ENCODE results near the gene DUSP7. TPM values are rescaled to one million over a fixed set of nuclear protein-coding genes. Genes with fewer than 3 reads are reported as not detected.

DUSP7 gene
- total and polyA plus RNA-seq, 9 of the 15 experiments (the other 6 are each of a cell fraction or from before 2014, with no cell fraction given), result 0.45 to 15.8 (median 8.2) TPM

DNA sequence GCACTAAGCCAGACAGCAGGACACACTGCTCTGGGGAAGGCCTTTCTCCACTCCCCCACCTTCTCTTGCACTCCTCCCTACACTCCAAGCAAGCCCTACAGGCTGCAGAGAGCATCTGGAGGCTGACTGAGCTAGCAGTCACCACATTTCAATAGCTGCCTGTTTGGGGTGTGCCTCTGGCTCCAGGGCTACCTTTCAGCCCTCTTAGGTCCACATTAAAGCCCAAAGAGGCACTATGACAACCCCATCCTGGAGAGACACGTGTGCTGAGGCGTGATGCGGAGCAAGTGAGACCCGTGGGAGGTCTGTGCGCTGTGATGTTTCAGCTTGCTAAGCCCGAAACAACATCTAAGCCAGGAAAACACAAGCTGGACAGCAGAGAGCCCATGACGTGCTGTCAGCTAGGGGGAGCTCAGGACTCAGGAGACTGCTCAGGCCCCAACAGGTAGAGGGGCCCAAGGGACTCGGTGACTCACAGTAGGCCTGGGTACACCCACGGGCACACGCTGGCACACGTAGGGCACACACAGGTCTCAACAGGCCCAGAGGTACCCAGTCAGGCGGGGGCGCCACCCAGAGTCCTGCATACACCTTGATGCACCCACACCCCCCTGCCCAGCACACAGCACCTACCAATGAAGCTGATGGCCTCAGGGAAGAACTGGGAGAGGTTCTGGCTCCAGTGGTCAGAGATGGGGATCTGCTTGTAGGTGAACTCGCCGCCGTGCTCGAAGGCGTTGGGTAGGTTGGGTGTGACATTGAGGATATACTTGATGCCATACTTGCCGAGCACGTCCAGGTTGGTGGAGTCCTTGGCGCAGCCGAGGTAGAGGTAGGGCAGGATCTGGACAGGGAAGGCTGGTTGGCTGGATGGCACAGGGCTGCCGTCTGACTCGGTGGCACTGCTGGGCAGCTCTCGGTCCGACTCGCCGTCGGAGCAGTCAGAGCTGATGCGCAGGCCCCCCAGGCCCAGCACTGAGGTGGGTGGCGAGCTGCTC, 2.8 kb downstream of the DUSP7 start (continued):
- TF ChIP-seq, protein P1, sequence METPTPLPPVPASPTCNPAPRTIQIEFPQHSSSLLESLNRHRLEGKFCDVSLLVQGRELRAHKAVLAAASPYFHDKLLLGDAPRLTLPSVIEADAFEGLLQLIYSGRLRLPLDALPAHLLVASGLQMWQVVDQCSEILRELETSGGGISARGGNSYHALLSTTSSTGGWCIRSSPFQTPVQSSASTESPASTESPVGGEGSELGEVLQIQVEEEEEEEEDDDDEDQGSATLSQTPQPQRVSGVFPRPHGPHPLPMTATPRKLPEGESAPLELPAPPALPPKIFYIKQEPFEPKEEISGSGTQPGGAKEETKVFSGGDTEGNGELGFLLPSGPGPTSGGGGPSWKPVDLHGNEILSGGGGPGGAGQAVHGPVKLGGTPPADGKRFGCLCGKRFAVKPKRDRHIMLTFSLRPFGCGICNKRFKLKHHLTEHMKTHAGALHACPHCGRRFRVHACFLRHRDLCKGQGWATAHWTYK (CRISPR knock-in tag; IDR thresholded peaks at IDR 0.05), result no peak
- peak in 1 of 2 experiments; percentile 62; a peak in 3 of 4 replicates for TF ChIP-seq RAD21 (CRISPR knock-in tag; conservative IDR thresholded peaks at IDR 0.05 in 1 of 2, IDR thresholded peaks at IDR 0.05 in 1 of 2)
- no peak for TF ChIP-seq CHCHD3 (CRISPR knock-in tag; IDR thresholded peaks at IDR 0.05)
- no peak for TF ChIP-seq ILF3 (IDR thresholded peaks at IDR 0.05; ENCODE audit: borderline replicate concordance)
- 0 out of 4 replicates have a peak, but pooled peaks of 1 of the 2 experiments have one; percentile 27 for TF ChIP-seq FOXA3 (CRISPR knock-in tag; conservative IDR thresholded peaks at IDR 0.05 in 1 of 2, IDR thresholded peaks at IDR 0.05 in 1 of 2)
- no peak for TF ChIP-seq ZNF707 (CRISPR knock-in tag; conservative IDR thresholded peaks at IDR 0.05)
- TF ChIP-seq RB1 (IDR thresholded peaks at IDR 0.05; ENCODE audit: low read depth), result no peak
- TF ChIP-seq PHF20 (IDR thresholded peaks at IDR 0.05; ENCODE audit: partially characterized antibody), result no peak
- TF ChIP-seq GTF2F1 (IDR thresholded peaks at IDR 0.05; ENCODE audit: low read depth, low read length), result no peak
- TF ChIP-seq, protein P2, sequence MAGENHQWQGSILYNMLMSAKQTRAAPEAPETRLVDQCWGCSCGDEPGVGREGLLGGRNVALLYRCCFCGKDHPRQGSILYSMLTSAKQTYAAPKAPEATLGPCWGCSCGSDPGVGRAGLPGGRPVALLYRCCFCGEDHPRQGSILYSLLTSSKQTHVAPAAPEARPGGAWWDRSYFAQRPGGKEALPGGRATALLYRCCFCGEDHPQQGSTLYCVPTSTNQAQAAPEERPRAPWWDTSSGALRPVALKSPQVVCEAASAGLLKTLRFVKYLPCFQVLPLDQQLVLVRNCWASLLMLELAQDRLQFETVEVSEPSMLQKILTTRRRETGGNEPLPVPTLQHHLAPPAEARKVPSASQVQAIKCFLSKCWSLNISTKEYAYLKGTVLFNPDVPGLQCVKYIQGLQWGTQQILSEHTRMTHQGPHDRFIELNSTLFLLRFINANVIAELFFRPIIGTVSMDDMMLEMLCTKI (IDR thresholded peaks at IDR 0.05; ENCODE audit: partially characterized antibody), result no peak
- TF ChIP-seq RBFOX2 (IDR thresholded peaks at IDR 0.05; ENCODE audit: low read depth, low read length), result peak; percentile 27; the same call in 1 of the 2 replicates
- TF ChIP-seq, protein P3, sequence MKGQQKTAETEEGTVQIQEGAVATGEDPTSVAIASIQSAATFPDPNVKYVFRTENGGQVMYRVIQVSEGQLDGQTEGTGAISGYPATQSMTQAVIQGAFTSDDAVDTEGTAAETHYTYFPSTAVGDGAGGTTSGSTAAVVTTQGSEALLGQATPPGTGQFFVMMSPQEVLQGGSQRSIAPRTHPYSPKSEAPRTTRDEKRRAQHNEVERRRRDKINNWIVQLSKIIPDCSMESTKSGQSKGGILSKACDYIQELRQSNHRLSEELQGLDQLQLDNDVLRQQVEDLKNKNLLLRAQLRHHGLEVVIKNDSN (CRISPR knock-in tag; IDR thresholded peaks at IDR 0.05), result peak; percentile 32; the same call in 1 of the 2 replicates
- TF ChIP-seq, protein P4, sequence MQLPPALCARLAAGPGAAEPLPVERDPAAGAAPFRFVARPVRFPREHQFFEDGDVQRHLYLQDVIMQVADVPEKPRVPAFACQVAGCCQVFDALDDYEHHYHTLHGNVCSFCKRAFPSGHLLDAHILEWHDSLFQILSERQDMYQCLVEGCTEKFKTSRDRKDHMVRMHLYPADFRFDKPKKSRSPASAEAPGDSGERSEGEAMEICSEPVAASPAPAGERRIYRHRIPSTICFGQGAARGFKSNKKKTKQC (CRISPR knock-in tag; IDR thresholded peaks at IDR 0.05), result no peak
- TF ChIP-seq ZNF212 (CRISPR knock-in tag; IDR thresholded peaks at IDR 0.05), result no peak
- no peak for TF ChIP-seq RBM39 (optimal IDR thresholded peaks at IDR 0.05; ENCODE audit: low read depth, low read length)
